OCI-LY7 (cell line): ENCODE measurements around the gene COL10A1. TPM values are rescaled to one million over a fixed set of nuclear protein-coding genes. Genes with fewer than 3 reads are reported as not detected.

ENCODE experiments used
- BruUV-seq: library from RNA; stranded (reverse); fragments of 400-500 nt; replicated peaks from 2 replicates; lab custom pipeline; 2021; lab: Mats Ljungman, UMichigan
- CTCF ChIA-PET: fragments of 300-600 bp; sonication (Branson Sonifier 250); formaldehyde crosslinking; loops from one replicate; lab custom pipeline; 2022; ENCODE audit warnings: antibody characterized with exemption; ENCODE audit not compliant: unreplicated experiment; lab: Charles Lee
- POLR2A ChIA-PET: fragments of 300-600 bp; sonication (Branson Sonifier 250); formaldehyde crosslinking; loops from one replicate; lab custom pipeline; 2022; ENCODE audit warnings: antibody characterized with exemption; lab: Charles Lee
- DNase-seq: peaks from one replicate; pipeline ENCODE4 v3.0.0-alpha.2; 2015; ENCODE audit warnings: low spot score
- H2AFZ ChIP-seq: fragments of 200-600 bp; sonication (generic), shearing (Covaris generic); 2 replicates; pipeline ENCODE4 v1.6.1; 2014; ENCODE audit warnings: mild to moderate bottlenecking, antibody characterized with exemption, low read length, moderate library complexity
- H3K27ac ChIP-seq: fragments of 200-600 bp; sonication (generic); 2 replicates; pipeline ENCODE4 v1.5.1; 2014; ENCODE audit warnings: mixed run types, low read depth, mild to moderate bottlenecking, moderate library complexity, low read length, inconsistent platforms; ENCODE audit not compliant: poor library complexity, severe bottlenecking
- H3K36me3 ChIP-seq: fragments of 200-600 bp; sonication (generic); 2 replicates; pipeline ENCODE4 v1.6.1; 2014; ENCODE audit warnings: mild to moderate bottlenecking, antibody characterized with exemption, low read length, moderate library complexity, mixed read lengths; ENCODE audit not compliant: insufficient read depth
- H3K4me1 ChIP-seq: fragments of 200-600 bp; sonication (generic); 2 replicates; pipeline ENCODE4 v1.5.1; 2014; ENCODE audit warnings: mild to moderate bottlenecking, low read length; ENCODE audit not compliant: insufficient read depth, poor library complexity, severe bottlenecking
- H3K4me2 ChIP-seq: fragments of 200-600 bp; sonication (generic); 2 replicates; pipeline ENCODE4 v1.6.1; 2014; ENCODE audit warnings: mild to moderate bottlenecking, low read length
- H3K4me3 ChIP-seq: fragments of 200-600 bp; sonication (generic); 2 replicates; pipeline ENCODE4 v1.5.1; 2014; ENCODE audit warnings: mild to moderate bottlenecking, low read depth, low read length; ENCODE audit not compliant: poor library complexity, severe bottlenecking
- H3K79me2 ChIP-seq: fragments of 200-600 bp; sonication (generic); 2 replicates; pipeline ENCODE4 v1.6.1; 2016; ENCODE audit warnings: low read depth, mild to moderate bottlenecking, low read length, moderate library complexity, mixed read lengths; ENCODE audit not compliant: insufficient read depth
- H3K9me2 ChIP-seq: fragments of 200-600 bp; sonication (generic); 2 replicates; pipeline ENCODE4 v1.6.1; 2016; ENCODE audit warnings: mild to moderate bottlenecking, low read length, mixed read lengths; ENCODE audit not compliant: insufficient read depth
- H3K9me3 ChIP-seq: fragments of 200-600 bp; sonication (generic); 2 replicates; pipeline ENCODE4 v1.6.1; 2014; ENCODE audit warnings: mild to moderate bottlenecking, mixed run types, low read length, mixed read lengths
- H4K20me1 ChIP-seq: fragments of 200-600 bp; sonication (generic); 2 replicates; pipeline ENCODE4 v1.6.1; 2014; ENCODE audit warnings: mild to moderate bottlenecking, antibody characterized with exemption, low read length, moderate library complexity, mixed read lengths; ENCODE audit not compliant: insufficient read depth
- EZH2phosphoT487 ChIP-seq: fragments of 200-600 bp; sonication (generic); IDR thresholded peaks from 2 replicates; pipeline ENCODE4 v1.6.1; 2018; ENCODE audit warnings: low read depth, borderline replicate concordance, mild to moderate bottlenecking, mixed run types, antibody characterized with exemption, low read length, moderate library complexity, mixed read lengths
- intact Hi-C: fragments of 100-400 bp; cut with micrococcal nuclease; formaldehyde crosslinking; loops from one replicate; pipeline ENCODE4 v1.10.0; 2022; ENCODE audit not compliant: unreplicated experiment
- total RNA-seq, 2 experiments: library from RNA; depleted of rRNA in 1 of 2; stranded (reverse); fragments of >200 nt in 1 of 2; shearing (Covaris generic) in 1 of 2; gene quantifications; 2 replicates each; pipeline ENCODE4 v1.2.3, GENCODE V29; 2014 to 2022
- TF ChIP-seq, protein P1 (sequence below): fragments of 200-600 bp; sonication (generic); conservative IDR thresholded peaks from 2 replicates; pipeline ENCODE4 v1.5.1; 2014; ENCODE audit warnings: mild to moderate bottlenecking, antibody characterized with exemption, low read length, moderate library complexity, mixed read lengths

Gene COL10A1
- total RNA-seq, 2 experiments from 2014 or later = not detected

DNA sequence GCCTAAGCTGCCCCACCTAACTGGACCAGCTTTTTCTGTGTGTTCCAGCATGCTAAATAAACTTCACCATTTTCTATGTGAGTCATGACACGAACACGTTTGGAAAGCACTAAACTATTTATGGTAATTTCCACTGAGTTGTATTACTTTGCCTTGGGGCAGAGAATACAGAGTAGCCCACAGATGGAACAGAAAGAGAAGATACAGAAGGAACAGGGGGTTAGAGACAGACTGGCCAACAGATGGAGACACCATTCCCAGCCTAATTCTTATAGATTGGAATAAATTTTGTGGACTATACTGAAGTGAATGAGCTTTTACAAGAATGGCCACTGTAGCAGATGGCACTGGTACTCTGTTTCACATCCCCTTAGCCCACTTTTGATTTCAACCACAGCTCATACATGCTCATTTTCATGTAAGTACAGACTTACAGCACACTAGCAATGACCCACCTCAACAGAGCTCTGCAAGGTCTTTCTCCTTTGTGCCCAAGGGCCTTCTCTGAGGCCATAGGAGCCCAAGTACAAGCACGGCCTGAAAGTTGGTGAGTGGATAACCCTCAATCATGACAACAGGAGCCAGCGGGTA is 38.4 kb downstream of the COL10A1 start:
- H3K9me2 ChIP-seq = no peaks in the 10 kb centered on the region
- no peaks in the 10 kb centered on the region for H4K20me1 ChIP-seq
- H2AFZ ChIP-seq = no peak overlapping the region
- peaks cover 6% of the 10 kb centered on the region for H3K4me1 ChIP-seq
- no peak overlapping the region for H3K4me2 ChIP-seq
- BruUV-seq = no TSS peak
- no peak overlapping the region for H3K27ac ChIP-seq
- no peak overlapping the region for H3K4me3 ChIP-seq
- H3K79me2 ChIP-seq = no peaks in the 10 kb centered on the region
- TF ChIP-seq EZH2phosphoT487 = no peak
- TF ChIP-seq, protein P1, sequence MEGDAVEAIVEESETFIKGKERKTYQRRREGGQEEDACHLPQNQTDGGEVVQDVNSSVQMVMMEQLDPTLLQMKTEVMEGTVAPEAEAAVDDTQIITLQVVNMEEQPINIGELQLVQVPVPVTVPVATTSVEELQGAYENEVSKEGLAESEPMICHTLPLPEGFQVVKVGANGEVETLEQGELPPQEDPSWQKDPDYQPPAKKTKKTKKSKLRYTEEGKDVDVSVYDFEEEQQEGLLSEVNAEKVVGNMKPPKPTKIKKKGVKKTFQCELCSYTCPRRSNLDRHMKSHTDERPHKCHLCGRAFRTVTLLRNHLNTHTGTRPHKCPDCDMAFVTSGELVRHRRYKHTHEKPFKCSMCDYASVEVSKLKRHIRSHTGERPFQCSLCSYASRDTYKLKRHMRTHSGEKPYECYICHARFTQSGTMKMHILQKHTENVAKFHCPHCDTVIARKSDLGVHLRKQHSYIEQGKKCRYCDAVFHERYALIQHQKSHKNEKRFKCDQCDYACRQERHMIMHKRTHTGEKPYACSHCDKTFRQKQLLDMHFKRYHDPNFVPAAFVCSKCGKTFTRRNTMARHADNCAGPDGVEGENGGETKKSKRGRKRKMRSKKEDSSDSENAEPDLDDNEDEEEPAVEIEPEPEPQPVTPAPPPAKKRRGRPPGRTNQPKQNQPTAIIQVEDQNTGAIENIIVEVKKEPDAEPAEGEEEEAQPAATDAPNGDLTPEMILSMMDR = no peak
- CTCF ChIA-PET = no interaction called here
- H3K36me3 ChIP-seq = no peaks in the 10 kb centered on the region
- POLR2A ChIA-PET = interaction anchor here (1.2 to 3.5 kb wide), 7 partner anchors 14 to 483 kb away, joined by 3 to 11 read pairs (median 6); partner anchors contain the start of genes NT5DC1 and RWDD1
- H3K9me3 ChIP-seq = no peaks in the 10 kb centered on the region
- no peak for DNase-seq
- intact Hi-C loops = no loop called here

DNA sequence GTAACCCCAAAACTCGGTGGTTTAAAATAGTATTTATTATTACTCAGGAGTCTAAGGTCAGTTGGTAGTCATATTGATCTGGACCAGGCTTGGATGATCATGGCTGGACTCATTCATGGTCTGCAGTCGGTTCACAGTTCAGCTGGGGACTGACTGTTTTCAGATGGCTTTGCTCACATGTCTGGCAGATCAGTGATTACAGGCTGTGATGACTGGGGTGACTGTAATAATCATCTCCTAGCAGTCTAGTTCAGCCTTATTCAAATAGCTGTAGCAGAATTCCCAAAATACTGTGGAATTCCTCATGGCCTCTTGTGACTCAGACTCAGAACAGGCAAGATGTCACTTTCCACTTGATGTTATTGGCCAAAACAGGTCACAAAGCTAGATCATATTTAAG is 41.6 kb downstream of the COL10A1 start:
- no peak overlapping the region for H3K4me2 ChIP-seq
- intact Hi-C loops = no loop called here
- CTCF ChIA-PET = no interaction called here

More for the DNA sequence above, 41.6 kb downstream of the COL10A1 start:
- POLR2A ChIA-PET = interaction anchor here (0.5 to 0.6 kb wide), 2 partner anchors 82 to 96 kb away, joined by 3 read pairs; no protein-coding TSS in a partner anchor
- H4K20me1 ChIP-seq = no peaks in the 10 kb centered on the region
- H3K9me3 ChIP-seq = no peaks in the 10 kb centered on the region
- no peak for TF ChIP-seq EZH2phosphoT487
- TF ChIP-seq, protein P1 = no peak
- no TSS peak for BruUV-seq
- no peaks in the 10 kb centered on the region for H3K9me2 ChIP-seq
- DNase-seq = no peak
- H3K27ac ChIP-seq = no peak overlapping the region
- H3K79me2 ChIP-seq = no peaks in the 10 kb centered on the region
- no peak overlapping the region for H2AFZ ChIP-seq
- no peak overlapping the region for H3K4me3 ChIP-seq
- H3K4me1 ChIP-seq = peaks cover 6% of the 10 kb centered on the region
- H3K36me3 ChIP-seq = no peaks in the 10 kb centered on the region
